ENCODE data around the gene GBGT1.

DNA sequence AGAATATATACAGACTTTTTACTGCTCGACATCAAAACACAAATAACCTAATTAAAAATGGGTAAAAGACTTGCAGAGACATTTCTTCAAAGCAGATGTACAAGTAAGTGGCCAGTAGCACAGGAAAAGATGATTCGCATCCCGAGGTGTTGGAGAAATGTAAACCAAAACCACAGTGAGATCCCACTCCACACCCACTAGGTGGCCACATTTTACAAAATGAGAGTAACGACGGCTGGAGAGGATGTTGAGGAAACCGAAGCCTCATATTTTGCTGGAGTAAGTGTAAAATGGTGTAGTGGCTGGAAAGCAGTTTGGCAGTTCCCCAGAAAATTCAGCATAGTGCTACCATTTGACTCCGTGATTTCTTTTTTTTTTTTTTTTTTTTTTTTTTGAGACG is 21.3 kb upstream of the GBGT1 start:
- TF ChIP-seq ZNF644 (tag; IDR thresholded peaks at IDR 0.05; ENCODE audit: low read depth): no peak
- TF ChIP-seq CBX5 (IDR thresholded peaks at IDR 0.05; ENCODE audit: borderline replicate concordance, low read depth): no peak
- TF ChIP-seq CTCF (IDR thresholded peaks at IDR 0.05 in 2 of 3, conservative IDR thresholded peaks at IDR 0.05 in 1 of 3; ENCODE audit: insufficient read depth in 2 of 3, low read depth in 1 of 3, low read length in 3 of 3): peak; percentile 71 to 88 (median 86)
- no peak for TF ChIP-seq EZH2 (IDR thresholded peaks at IDR 0.05; ENCODE audit: borderline replicate concordance, low read depth, low read length)

All from K562 (cell line).